ENCODE data around the gene MARK2.

MARK2 gene

GRCh38 chr11:63892228-63892627, 53.3 kb downstream of the MARK2 start:
- Histone ChIP-seq H3K9ac (ENCODE audit: low read length) (no peak overlapping the region), H3F3A (ENCODE audit: insufficient read depth, low read length) (peaks cover 18% of the 10 kb centered on the region), H4K20me1 (ENCODE audit: insufficient read depth, low read length) (peaks cover 4% of the 10 kb centered on the region), H3K27ac (ENCODE audit: low read length) (no peak overlapping the region), H3K79me2 (ENCODE audit: low read length) (peaks cover 69% of the 10 kb centered on the region), H3K27me3 (replicated peaks; ENCODE audit: insufficient read depth, low read length) (no peaks in the 10 kb centered on the region), H3K9me3 (replicated peaks; ENCODE audit: insufficient read depth, low read length) (no peaks in the 10 kb centered on the region), H3K36me3 (replicated peaks; ENCODE audit: insufficient read depth, low read length) (no peaks in the 10 kb centered on the region), H3K9me2 (replicated peaks; ENCODE audit: insufficient read depth, low read length) (no peaks in the 10 kb centered on the region), H3K4me3 (ENCODE audit: low read length) (no peak overlapping the region), H2AFZ (ENCODE audit: low read length) (no peak overlapping the region), H3K4me1 (ENCODE audit: low read length) (peaks cover 17% of the 10 kb centered on the region), H3K4me2 (ENCODE audit: low read depth, low read length) (no peak overlapping the region)
- TF ChIP-seq CTCF (IDR thresholded peaks at IDR 0.05; ENCODE audit: low read length) (no peak), EZH2phosphoT487 (IDR thresholded peaks at IDR 0.05; ENCODE audit: low read length) (no peak), EZH2 (optimal IDR thresholded peaks at IDR 0.05; ENCODE audit: low read depth, low read length) (no peak)
- DNase-seq: no peak

- peaks cover 7% of the 10 kb centered on the region for H3F3A ChIP-seq (ENCODE audit: insufficient read depth, low read length)
- H3K27me3 ChIP-seq (replicated peaks; ENCODE audit: insufficient read depth, low read length): no peaks in the 10 kb centered on the region
- H3K36me3 ChIP-seq (replicated peaks; ENCODE audit: insufficient read depth, low read length): no peaks in the 10 kb centered on the region
- H3K4me3 ChIP-seq (ENCODE audit: low read length): no peak overlapping the region
- H3K27ac ChIP-seq (ENCODE audit: low read length): no peak overlapping the region
- peaks cover 64% of the 10 kb centered on the region for H3K79me2 ChIP-seq (ENCODE audit: low read length)
- H3K4me2 ChIP-seq (ENCODE audit: low read depth, low read length): no peak overlapping the region
- no peak overlapping the region for H2AFZ ChIP-seq (ENCODE audit: low read length)
- H4K20me1 ChIP-seq (ENCODE audit: insufficient read depth, low read length): peaks cover 4% of the 10 kb centered on the region
- H3K9me3 ChIP-seq (replicated peaks; ENCODE audit: insufficient read depth, low read length): no peaks in the 10 kb centered on the region
- no peak for TF ChIP-seq CTCF (IDR thresholded peaks at IDR 0.05; ENCODE audit: low read length)
- no peak for TF ChIP-seq EZH2 (optimal IDR thresholded peaks at IDR 0.05; ENCODE audit: low read depth, low read length)
- no peak for TF ChIP-seq EZH2phosphoT487 (IDR thresholded peaks at IDR 0.05; ENCODE audit: low read length)
- H3K9ac ChIP-seq (ENCODE audit: low read length): no peak overlapping the region
- DNase-seq: no peak
- H3K4me1 ChIP-seq (ENCODE audit: low read length): peaks cover 9% of the 10 kb centered on the region
- H3K9me2 ChIP-seq (replicated peaks; ENCODE audit: insufficient read depth, low read length): no peaks in the 10 kb centered on the region
These were observed 54.4 kb downstream of the MARK2 start for GRCh38 chr11:63893355-63893754.

- no peaks in the 10 kb centered on the region for H3K9me2 ChIP-seq (replicated peaks; ENCODE audit: insufficient read depth, low read length)
- no peak for DNase-seq
- H3K4me3 ChIP-seq (ENCODE audit: low read length): no peak overlapping the region
- peaks cover 4% of the 10 kb centered on the region for H4K20me1 ChIP-seq (ENCODE audit: insufficient read depth, low read length)
- no peak for TF ChIP-seq EZH2 (optimal IDR thresholded peaks at IDR 0.05; ENCODE audit: low read depth, low read length)
- TF ChIP-seq CTCF (IDR thresholded peaks at IDR 0.05; ENCODE audit: low read length): no peak
- TF ChIP-seq EZH2phosphoT487 (IDR thresholded peaks at IDR 0.05; ENCODE audit: low read length): no peak
- H3K36me3 ChIP-seq (replicated peaks; ENCODE audit: insufficient read depth, low read length): 0 out of 2 replicates have a peak, but pooled peaks cover 3% of the 10 kb centered on the region
- H2AFZ ChIP-seq (ENCODE audit: low read length): no peak overlapping the region
- peaks cover 37% of the 10 kb centered on the region for H3K79me2 ChIP-seq (ENCODE audit: low read length)
- H3K9me3 ChIP-seq (replicated peaks; ENCODE audit: insufficient read depth, low read length): no peaks in the 10 kb centered on the region
- no peaks in the 10 kb centered on the region for H3K27me3 ChIP-seq (replicated peaks; ENCODE audit: insufficient read depth, low read length)
- no peak overlapping the region for H3K4me2 ChIP-seq (ENCODE audit: low read depth, low read length)
- no peaks in the 10 kb centered on the region; the same call in 1 of the 2 replicates for H3F3A ChIP-seq (ENCODE audit: insufficient read depth, low read length)
- no peaks in the 10 kb centered on the region for H3K4me1 ChIP-seq (ENCODE audit: low read length)
- no peak overlapping the region for H3K9ac ChIP-seq (ENCODE audit: low read length)
- no peak overlapping the region for H3K27ac ChIP-seq (ENCODE audit: low read length)
These were observed 57.2 kb downstream of the MARK2 start for GRCh38 chr11:63896071-63896470.
